SU-DHL-6 (cell line): Measurements from ENCODE around the gene CAVIN3.

ENCODE experiments used
- H2AFZ ChIP-seq: fragments of 200-600 bp; sonication (generic); 2 replicates; pipeline ENCODE4 v1.6.1; 2014; ENCODE audit warnings: low read depth, mild to moderate bottlenecking, moderate library complexity, mixed read lengths, antibody characterized with exemption, low read length; ENCODE audit not compliant: severe bottlenecking
- H3F3A ChIP-seq: fragments of 200-600 bp; shearing (Covaris generic); 2 replicates; pipeline ENCODE4 v1.6.0; 2016; ENCODE audit warnings: antibody characterized with exemption, mild to moderate bottlenecking; ENCODE audit not compliant: insufficient read depth
- H3K27ac ChIP-seq: fragments of 200-600 bp; sonication (generic); 2 replicates; pipeline ENCODE4 v1.5.1; 2016; ENCODE audit warnings: low read depth, mild to moderate bottlenecking, low read length, moderate library complexity, mixed read lengths
- H3K27me3 ChIP-seq: fragments of 200-600 bp; sonication (generic), shearing (Covaris generic); 2 replicates; pipeline ENCODE4 v1.6.0; 2014; ENCODE audit warnings: mild to moderate bottlenecking, low read length
- H3K36me3 ChIP-seq: fragments of 200-600 bp; sonication (generic); 2 replicates; pipeline ENCODE4 v1.6.1; 2014; ENCODE audit warnings: mild to moderate bottlenecking, low read length, mixed read lengths
- H3K4me2 ChIP-seq: fragments of 300-600, 200-600 bp; shearing (Covaris generic), sonication (generic); 2 replicates; pipeline ENCODE4 v1.6.0; 2014; ENCODE audit warnings: low read length, low read depth, mild to moderate bottlenecking; ENCODE audit not compliant: poor library complexity, severe bottlenecking
- H3K4me3 ChIP-seq: fragments of 200-600 bp; sonication (generic); 2 replicates; pipeline ENCODE4 v1.5.1; 2014; ENCODE audit warnings: antibody characterized with exemption, low read length, mild to moderate bottlenecking, mixed read lengths; ENCODE audit not compliant: insufficient read depth, poor library complexity, severe bottlenecking
- H3K79me2 ChIP-seq: fragments of 200-600 bp; sonication (generic); 2 replicates; pipeline ENCODE4 v1.6.1; 2014; ENCODE audit warnings: mild to moderate bottlenecking, low read length, moderate library complexity; ENCODE audit not compliant: insufficient read depth
- H3K9ac ChIP-seq: fragments of 200-600 bp; sonication (generic); 2 replicates; pipeline ENCODE4 v1.7.0; 2014; ENCODE audit warnings: mild to moderate bottlenecking, low read length
- H3K9me2 ChIP-seq: fragments of 200-600 bp; sonication (generic); replicated peaks from 2 replicates; pipeline ENCODE4 v1.6.1; 2014; ENCODE audit warnings: low read length; ENCODE audit not compliant: insufficient read depth
- H3K9me3 ChIP-seq: fragments of 200-600 bp; sonication (generic); 2 replicates; pipeline ENCODE4 v1.6.1; 2014; ENCODE audit warnings: low read length, mixed read lengths; ENCODE audit not compliant: insufficient read depth
- H4K20me1 ChIP-seq: fragments of 200-600 bp; sonication (generic); 2 replicates; pipeline ENCODE4 v1.6.1; 2014; ENCODE audit warnings: low read depth, mild to moderate bottlenecking, antibody characterized with exemption, low read length, moderate library complexity, mixed read lengths
- CTCF ChIP-seq: fragments of 200-600 bp; sonication (generic); IDR thresholded peaks from one replicate; pipeline ENCODE4 v1.5.1; 2017; ENCODE audit warnings: antibody characterized with exemption, mild to moderate bottlenecking, low read length, moderate library complexity; ENCODE audit not compliant: insufficient read depth, poor library complexity, severe bottlenecking
- EZH2phosphoT487 ChIP-seq: fragments of 200-600 bp; sonication (generic), shearing (Covaris generic); conservative IDR thresholded peaks from 2 replicates; pipeline ENCODE4 v1.6.1; 2018; ENCODE audit warnings: mild to moderate bottlenecking, antibody characterized with exemption, low read length, moderate library complexity, mixed read lengths

The CAVIN3 gene

GRCh38 chr11:6362185-6362872 lies 42.0 kb upstream of the CAVIN3 start:
- no peak overlapping the region for H3K27ac ChIP-seq
- H3K9me3 ChIP-seq: no peaks in the 10 kb centered on the region
- no peaks in the 10 kb centered on the region for H3F3A ChIP-seq
- H3K79me2 ChIP-seq: no peaks in the 10 kb centered on the region
- TF ChIP-seq CTCF (no peak), EZH2phosphoT487 (no peak)
- H4K20me1 ChIP-seq: no peaks in the 10 kb centered on the region
- H3K36me3 ChIP-seq: no peaks in the 10 kb centered on the region
- H3K9ac ChIP-seq: no peak overlapping the region
- H3K4me2 ChIP-seq: no peak overlapping the region
- H3K27me3 ChIP-seq: no peaks in the 10 kb centered on the region
- H2AFZ ChIP-seq: no peak overlapping the region
- H3K4me3 ChIP-seq: no peak overlapping the region
- H3K9me2 ChIP-seq: no peaks in the 10 kb centered on the region

- H3K36me3 ChIP-seq: no peaks in the 10 kb centered on the region
- H2AFZ ChIP-seq: no peak overlapping the region
- H3K9me2 ChIP-seq: no peaks in the 10 kb centered on the region
- no peaks in the 10 kb centered on the region for H3K27me3 ChIP-seq
- no peak overlapping the region for H3K27ac ChIP-seq
- no peak overlapping the region for H3K4me2 ChIP-seq
- H4K20me1 ChIP-seq: no peaks in the 10 kb centered on the region
- H3K4me3 ChIP-seq: no peak overlapping the region
- TF ChIP-seq EZH2phosphoT487: no peak
- no peak for TF ChIP-seq CTCF
- no peaks in the 10 kb centered on the region for H3F3A ChIP-seq
- no peak overlapping the region for H3K9ac ChIP-seq
- no peaks in the 10 kb centered on the region for H3K79me2 ChIP-seq
- H3K9me3 ChIP-seq: no peaks in the 10 kb centered on the region
These were observed 39.9 kb upstream of the CAVIN3 start for GRCh38 chr11:6360183-6360582.

- H3K9ac ChIP-seq: no peak overlapping the region
- no peaks in the 10 kb centered on the region for H3K9me2 ChIP-seq
- no peaks in the 10 kb centered on the region for H3K36me3 ChIP-seq
- no peaks in the 10 kb centered on the region for H3K79me2 ChIP-seq
- H3K27me3 ChIP-seq: no peaks in the 10 kb centered on the region
- no peaks in the 10 kb centered on the region for H3K9me3 ChIP-seq
- H4K20me1 ChIP-seq: no peaks in the 10 kb centered on the region
- no peak overlapping the region for H3K27ac ChIP-seq
- no peak overlapping the region for H2AFZ ChIP-seq
- no peak overlapping the region for H3K4me2 ChIP-seq
- TF ChIP-seq EZH2phosphoT487: no peak
- no peak for TF ChIP-seq CTCF
- no peak overlapping the region for H3K4me3 ChIP-seq
- no peaks in the 10 kb centered on the region for H3F3A ChIP-seq
These were observed 36.9 kb upstream of the CAVIN3 start for GRCh38 chr11:6357222-6357621.
